OCI-LY3 (cell line): Measurements from ENCODE around the gene ENTPD2.
A peak's percentile ranks its signal among the peaks of the same experiment; 100 is the strongest.

Experiments used
- H2AFZ ChIP-seq: fragments of 200-600, 300-600 bp; shearing (Covaris generic); 2 replicates; pipeline ENCODE4 v1.6.0; 2014; ENCODE audit warnings: antibody characterized with exemption, low read depth, low read length
- H3K27ac ChIP-seq: fragments of 200-600, 300-600 bp; sonication (generic); 2 replicates; pipeline ENCODE4 v1.5.1; 2014; ENCODE audit warnings: mild to moderate bottlenecking, low read length, moderate library complexity, mixed read lengths
- H3K27me3 ChIP-seq: fragments of 200-600, 300-600 bp; sonication (generic); 2 replicates; pipeline ENCODE4 v1.6.1; 2014; ENCODE audit warnings: low read depth, low read length, mixed read lengths
- H3K36me3 ChIP-seq: fragments of 200-600, 300-600 bp; sonication (generic); replicated peaks from 2 replicates; pipeline ENCODE3; 2014; ENCODE audit warnings: low read depth, low read length, mixed read lengths
- H3K4me1 ChIP-seq: fragments of 300-600, 200-600 bp; sonication (generic); 2 replicates; pipeline ENCODE4 v1.6.1; 2014; ENCODE audit warnings: low read length, mixed read lengths
- H3K4me2 ChIP-seq: fragments of 200-600, 300-600 bp; sonication (generic); 2 replicates; pipeline ENCODE4 v1.6.1; 2014; ENCODE audit warnings: low read length, mixed read lengths
- H3K4me3 ChIP-seq: fragments of 300-600, 200-600 bp; sonication (generic); 2 replicates; pipeline ENCODE4 v1.5.1; 2014; ENCODE audit warnings: antibody characterized with exemption, mild to moderate bottlenecking, low read length, moderate library complexity
- H3K79me2 ChIP-seq: fragments of 300-600, 200-600 bp; shearing (Covaris generic); 2 replicates; pipeline ENCODE4 v1.6.1; 2014; ENCODE audit warnings: mild to moderate bottlenecking, low read length, mixed read lengths
- H3K9ac ChIP-seq: fragments of 300-600, 200-600 bp; shearing (Covaris generic); 2 replicates; pipeline ENCODE4 v1.6.0; 2014; ENCODE audit warnings: mild to moderate bottlenecking, low read length, moderate library complexity
- H3K9me3 ChIP-seq: fragments of 200-600, 300-600 bp; shearing (Covaris generic); 2 replicates; pipeline ENCODE4 v1.6.1; 2014; ENCODE audit warnings: low read length, mixed read lengths; ENCODE audit not compliant: insufficient read depth
- H4K20me1 ChIP-seq: fragments of 200-600, 300-600 bp; sonication (generic); 2 replicates; pipeline ENCODE4 v1.6.1; 2016; ENCODE audit warnings: low read length, mixed read lengths; ENCODE audit not compliant: insufficient read depth
- EZH2phosphoT487 ChIP-seq: fragments of 200-600 bp; shearing (Covaris generic); IDR thresholded peaks from 2 replicates; pipeline ENCODE4 v1.6.1; 2018; ENCODE audit warnings: antibody characterized with exemption, mixed run types, low read depth
- TF ChIP-seq, protein P1 (sequence below): fragments of 200-600, 300-600 bp; sonication (generic); IDR thresholded peaks from 2 replicates; pipeline ENCODE4 v1.5.1; 2014; ENCODE audit warnings: antibody characterized with exemption, low read length, low read depth

Gene ENTPD2

DNA sequence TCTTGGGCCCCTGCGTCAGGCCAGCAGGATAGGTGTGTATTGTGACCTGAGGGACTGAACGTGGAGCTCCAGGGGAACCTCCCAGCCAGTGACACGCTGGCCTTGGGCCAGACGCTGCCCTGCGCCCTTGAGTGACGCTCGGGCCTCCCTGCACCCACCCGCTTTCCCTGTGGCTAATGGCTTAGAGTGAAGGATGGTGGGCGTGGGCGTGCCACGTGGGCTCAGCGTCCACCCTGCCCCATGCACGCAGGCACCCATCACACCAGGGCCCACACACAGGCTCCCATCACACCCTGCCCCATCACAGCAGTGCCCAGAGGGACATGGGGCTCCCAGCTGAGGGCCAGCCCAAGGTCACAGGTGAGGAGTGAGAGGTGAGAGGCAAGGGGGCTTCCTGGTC, 16.8 kb downstream of the ENTPD2 start:
- H3K9ac ChIP-seq, result no peak overlapping the region
- no peak overlapping the region for H3K4me3 ChIP-seq
- H2AFZ ChIP-seq, result no peak overlapping the region
- no peaks in the 10 kb centered on the region for H4K20me1 ChIP-seq
- no peak overlapping the region for H3K4me2 ChIP-seq
- no peaks in the 10 kb centered on the region for H3K36me3 ChIP-seq
- TF ChIP-seq, protein P1, sequence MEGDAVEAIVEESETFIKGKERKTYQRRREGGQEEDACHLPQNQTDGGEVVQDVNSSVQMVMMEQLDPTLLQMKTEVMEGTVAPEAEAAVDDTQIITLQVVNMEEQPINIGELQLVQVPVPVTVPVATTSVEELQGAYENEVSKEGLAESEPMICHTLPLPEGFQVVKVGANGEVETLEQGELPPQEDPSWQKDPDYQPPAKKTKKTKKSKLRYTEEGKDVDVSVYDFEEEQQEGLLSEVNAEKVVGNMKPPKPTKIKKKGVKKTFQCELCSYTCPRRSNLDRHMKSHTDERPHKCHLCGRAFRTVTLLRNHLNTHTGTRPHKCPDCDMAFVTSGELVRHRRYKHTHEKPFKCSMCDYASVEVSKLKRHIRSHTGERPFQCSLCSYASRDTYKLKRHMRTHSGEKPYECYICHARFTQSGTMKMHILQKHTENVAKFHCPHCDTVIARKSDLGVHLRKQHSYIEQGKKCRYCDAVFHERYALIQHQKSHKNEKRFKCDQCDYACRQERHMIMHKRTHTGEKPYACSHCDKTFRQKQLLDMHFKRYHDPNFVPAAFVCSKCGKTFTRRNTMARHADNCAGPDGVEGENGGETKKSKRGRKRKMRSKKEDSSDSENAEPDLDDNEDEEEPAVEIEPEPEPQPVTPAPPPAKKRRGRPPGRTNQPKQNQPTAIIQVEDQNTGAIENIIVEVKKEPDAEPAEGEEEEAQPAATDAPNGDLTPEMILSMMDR, result no peak
- H3K9me3 ChIP-seq, result no peaks in the 10 kb centered on the region
- peaks cover 26% of the 10 kb centered on the region for H3K4me1 ChIP-seq
- 0 out of 2 replicates have a peak, but pooled peaks cover 9% of the 10 kb centered on the region for H3K27me3 ChIP-seq
- H3K27ac ChIP-seq, result no peak overlapping the region
- no peaks in the 10 kb centered on the region for H3K79me2 ChIP-seq

- H3K4me1 ChIP-seq, result peaks cover 30% of the 10 kb centered on the region
- TF ChIP-seq EZH2phosphoT487, result no peak
- TF ChIP-seq, protein P1, result no peak
- no peak overlapping the region for H2AFZ ChIP-seq
- no peaks in the 10 kb centered on the region for H3K36me3 ChIP-seq
- no peak overlapping the region for H3K9ac ChIP-seq
- no peak overlapping the region for H3K4me3 ChIP-seq
- H3K4me2 ChIP-seq, result no peak overlapping the region
- H3K27ac ChIP-seq, result no peak overlapping the region
- H4K20me1 ChIP-seq, result no peaks in the 10 kb centered on the region
- no peaks in the 10 kb centered on the region for H3K9me3 ChIP-seq
- no peaks in the 10 kb centered on the region for H3K79me2 ChIP-seq
- H3K27me3 ChIP-seq, result 0 out of 2 replicates have a peak, but pooled peaks cover 9% of the 10 kb centered on the region
These were observed 17.9 kb downstream of the ENTPD2 start for GRCh38 chr9:137035937-137036336.

DNA sequence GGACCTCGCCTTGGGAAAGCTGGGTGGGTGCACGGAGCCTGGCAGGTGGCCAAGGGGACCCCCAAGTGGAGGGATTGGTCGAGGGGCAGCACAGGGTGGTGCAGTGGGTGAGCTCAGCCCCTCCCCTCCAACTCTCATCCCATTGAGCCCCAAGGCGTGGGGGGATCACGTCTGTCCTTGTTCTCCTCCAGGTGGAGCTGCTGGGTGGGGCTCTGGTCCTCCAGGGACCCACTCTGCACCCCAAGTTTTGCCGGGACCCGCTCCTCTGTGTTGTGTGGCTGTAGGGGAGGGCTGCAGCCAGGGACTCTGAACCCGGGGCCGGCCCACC, 18.4 kb downstream of the ENTPD2 start:
- Histone ChIP-seq H3K9me3 (no peaks in the 10 kb centered on the region), H2AFZ (no peak overlapping the region), H3K4me2 (peak overlapping the region; percentile 97), H3K4me3 (peak overlapping the region; percentile 72), H3K9ac (no peak overlapping the region; the same call in 1 of the 2 replicates), H3K27me3 (0 out of 2 replicates have a peak, but pooled peaks cover 9% of the 10 kb centered on the region), H4K20me1 (no peaks in the 10 kb centered on the region), H3K79me2 (no peaks in the 10 kb centered on the region), H3K27ac (peak overlapping the region; percentile 81; the same call in 1 of the 2 replicates), H3K36me3 (no peaks in the 10 kb centered on the region), H3K4me1 (peaks cover 30% of the 10 kb centered on the region)
- no peak for TF ChIP-seq EZH2phosphoT487
- TF ChIP-seq, protein P1, result no peak

DNA sequence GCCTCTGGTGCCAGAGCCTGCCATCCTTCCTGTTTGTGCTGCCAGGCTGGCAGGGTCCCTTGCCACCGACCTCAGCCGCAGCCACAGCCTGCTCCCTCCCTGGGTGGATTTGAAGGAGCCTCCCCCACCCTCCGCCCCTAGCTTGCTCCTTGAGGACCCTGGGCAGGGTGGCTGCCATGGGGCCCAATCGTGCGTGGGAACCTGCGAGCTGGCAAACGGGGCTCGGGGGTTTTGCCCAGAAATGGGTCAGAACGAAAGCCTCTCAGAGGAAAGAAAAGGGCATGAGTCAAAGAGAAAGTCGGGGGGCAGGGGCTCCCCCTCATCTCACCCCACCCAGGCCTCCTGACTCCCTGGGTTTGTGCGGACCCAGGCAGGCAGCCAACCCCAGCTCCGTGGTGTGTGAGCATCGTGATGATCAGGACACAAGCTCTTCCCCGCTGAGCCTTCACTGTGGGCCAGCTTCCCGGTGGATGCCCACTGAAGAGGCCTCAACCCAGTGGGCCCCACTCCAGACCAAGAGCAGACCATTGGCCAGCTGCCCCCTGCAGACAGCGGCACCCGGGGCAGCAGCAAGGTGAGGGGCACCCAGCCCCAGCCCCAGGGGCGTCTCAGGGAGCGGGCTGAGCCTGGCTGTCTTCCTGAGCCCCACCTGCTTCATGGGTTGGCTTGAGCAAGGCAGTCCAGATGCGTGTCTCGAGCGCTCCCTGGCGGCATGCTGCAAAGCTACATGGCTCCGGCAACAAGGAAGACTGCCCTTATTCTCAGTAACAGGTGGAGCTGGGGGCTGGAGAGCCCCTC, 19.0 kb downstream of the ENTPD2 start:
- H3K27me3 ChIP-seq, result 0 out of 2 replicates have a peak, but pooled peaks cover 9% of the 10 kb centered on the region
- peak overlapping the region; percentile 58 for H3K9ac ChIP-seq
- no peak for TF ChIP-seq EZH2phosphoT487
- TF ChIP-seq, protein P1, result peak; percentile 87

More for the DNA sequence above, 19.0 kb downstream of the ENTPD2 start:
- H3K9me3 ChIP-seq, result no peaks in the 10 kb centered on the region
- peak overlapping the region; percentile 72 for H3K4me3 ChIP-seq
- no peaks in the 10 kb centered on the region for H3K36me3 ChIP-seq
- H3K27ac ChIP-seq, result peak overlapping the region; percentile 81
- peak overlapping the region; percentile 97 for H3K4me2 ChIP-seq
- H3K79me2 ChIP-seq, result no peaks in the 10 kb centered on the region
- no peak overlapping the region for H2AFZ ChIP-seq
- peaks cover 30% of the 10 kb centered on the region for H3K4me1 ChIP-seq
- no peaks in the 10 kb centered on the region for H4K20me1 ChIP-seq
